HL-60 (cell line): ENCODE measurements around the gene NELFB.

Source experiments
- DNase-seq, 2 experiments: peaks; one replicate each; pipeline ENCODE4 v3.0.0-alpha.2; 2010 to 2020; ENCODE audit warnings: low read depth in 1 of 2, low spot score in 1 of 2
- H3K27ac ChIP-seq: fragments of 250-450 bp; sonication (Bioruptor Pico); replicated peaks from 2 replicates; pipeline ENCODE4 v1.5.1; 2020; ENCODE audit warnings: mild to moderate bottlenecking, moderate library complexity
- H3K27me3 ChIP-seq: fragments of 250-450 bp; sonication (Bioruptor Pico); 2 replicates; pipeline ENCODE4 v1.5.1; 2021; ENCODE audit warnings: mild to moderate bottlenecking, moderate library complexity; ENCODE audit not compliant: insufficient read depth, poor library complexity, severe bottlenecking
- H3K4me3 ChIP-seq: replicated peaks from 2 replicates; pipeline ENCODE4 v1.5.1; 2011; ENCODE audit warnings: mild to moderate bottlenecking, control low read depth, low read length; ENCODE audit not compliant: insufficient read depth
- GABPA ChIP-seq: IDR thresholded peaks from 2 replicates; pipeline ENCODE4 v1.6.1; 2012; ENCODE audit warnings: low read depth
- POLR2AphosphoS5 ChIP-seq: IDR thresholded peaks from 2 replicates; pipeline ENCODE4 v1.6.1; 2012; ENCODE audit warnings: low read depth
- SPI1 ChIP-seq: IDR thresholded peaks from 2 replicates; pipeline ENCODE4 v1.6.1; 2012; ENCODE audit warnings: low read depth, mild to moderate bottlenecking, borderline replicate concordance
- TF ChIP-seq, protein P1 (sequence below): IDR thresholded peaks from one replicate; pipeline ENCODE4 v1.5.1; 2011; ENCODE audit warnings: low read length, control low read depth, inconsistent platforms; ENCODE audit not compliant: insufficient read depth
- TF ChIP-seq, protein P2 (sequence below): IDR thresholded peaks from 2 replicates; pipeline ENCODE4 v1.6.1; 2012; ENCODE audit warnings: low read depth; ENCODE audit not compliant: insufficient replicate concordance

Gene NELFB

DNA sequence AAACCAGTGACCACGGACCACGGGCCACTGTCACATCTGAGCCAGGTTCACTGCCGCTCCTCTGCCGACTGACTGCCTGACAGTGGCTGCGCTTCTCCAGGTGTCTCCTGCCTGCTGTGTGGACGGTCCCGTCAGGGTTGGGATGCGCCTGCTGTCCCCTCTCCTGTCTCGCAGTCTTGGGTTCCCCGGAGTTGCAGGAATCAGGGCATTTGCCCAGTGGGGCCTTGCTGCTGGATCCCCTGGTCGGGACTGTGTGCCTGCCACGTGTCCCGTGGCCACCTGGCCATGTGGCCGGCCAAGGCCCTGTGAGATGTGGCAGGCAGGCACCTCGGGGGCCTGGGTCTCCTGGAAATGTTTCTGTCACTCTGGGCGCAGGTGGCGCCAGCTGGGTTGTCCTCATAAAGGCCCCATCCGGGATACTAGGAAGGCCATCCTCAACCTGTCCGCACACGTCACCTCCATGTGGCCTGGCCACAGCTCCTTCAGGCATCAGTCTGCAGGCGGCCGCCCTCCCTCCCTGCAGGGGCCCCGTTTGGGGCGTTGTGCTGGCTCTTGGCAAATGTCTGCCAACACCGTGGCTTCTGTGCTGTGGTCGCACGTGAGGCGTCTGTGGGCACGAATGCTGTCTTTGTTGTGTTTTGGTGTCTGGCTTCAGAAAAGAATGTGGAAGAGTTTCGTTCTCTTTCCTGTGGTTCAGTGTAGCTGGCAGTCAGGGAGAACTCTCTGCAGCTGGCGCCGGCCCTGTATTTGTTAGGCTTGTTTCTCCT is 16.0 kb downstream of the NELFB start:
- peak in 1 of 2 experiments; percentile 83 for DNase-seq
- Histone ChIP-seq H3K27ac (peak overlapping the region; percentile 73), H3K27me3 (no peaks in the 10 kb centered on the region), H3K4me3 (no peak overlapping the region)
- TF ChIP-seq SPI1: no peak
- TF ChIP-seq POLR2AphosphoS5: peak; percentile 42; the same call in 1 of the 2 replicates
- TF ChIP-seq GABPA: no peak
- TF ChIP-seq, protein P1, sequence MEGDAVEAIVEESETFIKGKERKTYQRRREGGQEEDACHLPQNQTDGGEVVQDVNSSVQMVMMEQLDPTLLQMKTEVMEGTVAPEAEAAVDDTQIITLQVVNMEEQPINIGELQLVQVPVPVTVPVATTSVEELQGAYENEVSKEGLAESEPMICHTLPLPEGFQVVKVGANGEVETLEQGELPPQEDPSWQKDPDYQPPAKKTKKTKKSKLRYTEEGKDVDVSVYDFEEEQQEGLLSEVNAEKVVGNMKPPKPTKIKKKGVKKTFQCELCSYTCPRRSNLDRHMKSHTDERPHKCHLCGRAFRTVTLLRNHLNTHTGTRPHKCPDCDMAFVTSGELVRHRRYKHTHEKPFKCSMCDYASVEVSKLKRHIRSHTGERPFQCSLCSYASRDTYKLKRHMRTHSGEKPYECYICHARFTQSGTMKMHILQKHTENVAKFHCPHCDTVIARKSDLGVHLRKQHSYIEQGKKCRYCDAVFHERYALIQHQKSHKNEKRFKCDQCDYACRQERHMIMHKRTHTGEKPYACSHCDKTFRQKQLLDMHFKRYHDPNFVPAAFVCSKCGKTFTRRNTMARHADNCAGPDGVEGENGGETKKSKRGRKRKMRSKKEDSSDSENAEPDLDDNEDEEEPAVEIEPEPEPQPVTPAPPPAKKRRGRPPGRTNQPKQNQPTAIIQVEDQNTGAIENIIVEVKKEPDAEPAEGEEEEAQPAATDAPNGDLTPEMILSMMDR: no peak
- TF ChIP-seq, protein P2, sequence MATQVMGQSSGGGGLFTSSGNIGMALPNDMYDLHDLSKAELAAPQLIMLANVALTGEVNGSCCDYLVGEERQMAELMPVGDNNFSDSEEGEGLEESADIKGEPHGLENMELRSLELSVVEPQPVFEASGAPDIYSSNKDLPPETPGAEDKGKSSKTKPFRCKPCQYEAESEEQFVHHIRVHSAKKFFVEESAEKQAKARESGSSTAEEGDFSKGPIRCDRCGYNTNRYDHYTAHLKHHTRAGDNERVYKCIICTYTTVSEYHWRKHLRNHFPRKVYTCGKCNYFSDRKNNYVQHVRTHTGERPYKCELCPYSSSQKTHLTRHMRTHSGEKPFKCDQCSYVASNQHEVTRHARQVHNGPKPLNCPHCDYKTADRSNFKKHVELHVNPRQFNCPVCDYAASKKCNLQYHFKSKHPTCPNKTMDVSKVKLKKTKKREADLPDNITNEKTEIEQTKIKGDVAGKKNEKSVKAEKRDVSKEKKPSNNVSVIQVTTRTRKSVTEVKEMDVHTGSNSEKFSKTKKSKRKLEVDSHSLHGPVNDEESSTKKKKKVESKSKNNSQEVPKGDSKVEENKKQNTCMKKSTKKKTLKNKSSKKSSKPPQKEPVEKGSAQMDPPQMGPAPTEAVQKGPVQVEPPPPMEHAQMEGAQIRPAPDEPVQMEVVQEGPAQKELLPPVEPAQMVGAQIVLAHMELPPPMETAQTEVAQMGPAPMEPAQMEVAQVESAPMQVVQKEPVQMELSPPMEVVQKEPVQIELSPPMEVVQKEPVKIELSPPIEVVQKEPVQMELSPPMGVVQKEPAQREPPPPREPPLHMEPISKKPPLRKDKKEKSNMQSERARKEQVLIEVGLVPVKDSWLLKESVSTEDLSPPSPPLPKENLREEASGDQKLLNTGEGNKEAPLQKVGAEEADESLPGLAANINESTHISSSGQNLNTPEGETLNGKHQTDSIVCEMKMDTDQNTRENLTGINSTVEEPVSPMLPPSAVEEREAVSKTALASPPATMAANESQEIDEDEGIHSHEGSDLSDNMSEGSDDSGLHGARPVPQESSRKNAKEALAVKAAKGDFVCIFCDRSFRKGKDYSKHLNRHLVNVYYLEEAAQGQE: no peak

DNA sequence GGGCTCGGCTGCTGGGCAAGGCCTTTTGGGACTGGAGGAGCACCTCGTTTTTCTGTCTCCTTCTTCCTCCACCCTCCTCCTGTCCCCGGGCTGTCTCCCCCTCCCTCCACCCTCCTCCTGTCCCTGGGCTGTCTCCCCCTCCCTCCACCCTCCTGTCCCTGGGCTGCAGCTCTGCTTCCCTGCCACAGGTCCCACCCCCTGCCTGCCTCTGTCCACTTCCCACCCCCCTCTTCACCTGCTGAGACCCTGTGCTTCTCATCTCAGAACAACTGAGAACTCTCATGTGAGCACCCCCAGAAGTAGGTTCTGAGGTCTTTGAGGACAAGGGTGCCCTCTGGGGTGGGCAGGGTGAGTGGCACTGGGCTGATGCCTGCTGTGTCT is 16.6 kb downstream of the NELFB start:
- peak overlapping the region; percentile 73 for H3K27ac ChIP-seq
- TF ChIP-seq GABPA: no peak
- TF ChIP-seq, protein P2: no peak
- no peak for TF ChIP-seq SPI1
- TF ChIP-seq, protein P1: no peak
- TF ChIP-seq POLR2AphosphoS5: no peak
- DNase-seq: no peak

DNA sequence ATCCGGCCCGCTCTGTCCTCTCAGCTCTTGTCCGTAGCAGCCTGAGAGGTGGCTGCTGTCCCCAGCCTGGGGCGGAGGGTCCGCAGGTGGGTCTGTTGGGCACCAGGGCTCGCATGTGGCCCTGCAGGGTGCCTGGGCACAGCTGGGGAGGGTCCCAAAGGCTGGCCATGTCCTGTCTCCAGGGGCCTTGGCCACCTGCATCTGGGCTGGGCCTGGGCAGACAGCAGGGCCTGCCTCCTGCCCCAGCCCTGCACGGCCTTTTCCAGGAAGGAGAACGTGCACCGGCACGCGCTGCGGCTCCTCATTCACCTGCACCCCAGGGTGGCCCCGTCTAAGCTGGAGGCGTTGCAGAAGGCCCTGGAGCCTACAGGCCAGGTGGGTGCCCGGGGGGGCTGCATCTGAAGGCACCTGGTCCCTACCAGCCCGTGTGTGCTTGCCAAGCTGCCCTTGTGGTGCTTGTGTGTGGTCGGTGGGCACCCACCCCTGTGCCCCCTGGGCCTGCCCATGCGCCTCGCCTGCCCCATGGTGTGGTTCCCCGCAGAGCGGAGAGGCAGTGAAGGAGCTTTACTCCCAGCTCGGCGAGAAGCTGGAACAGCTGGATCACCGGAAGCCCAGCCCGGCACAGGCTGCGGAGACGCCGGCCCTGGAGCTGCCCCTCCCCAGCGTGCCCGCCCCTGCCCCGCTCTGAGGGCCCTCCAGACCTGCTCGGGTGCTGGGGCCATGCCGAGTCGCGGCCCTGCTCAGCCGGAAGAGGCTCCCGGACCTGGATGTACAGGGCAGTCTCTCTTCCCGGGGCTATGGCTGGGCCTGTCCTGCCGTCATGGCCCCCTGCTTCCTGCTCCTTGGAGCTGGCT is 17.3 kb downstream of the NELFB start:
- no peak for DNase-seq
- H3K27me3 ChIP-seq: no peaks in the 10 kb centered on the region
- peak overlapping the region; percentile 73; the same call in 1 of the 2 replicates for H3K27ac ChIP-seq
- no peak overlapping the region for H3K4me3 ChIP-seq
- TF ChIP-seq, protein P1: no peak
- TF ChIP-seq POLR2AphosphoS5: no peak
- no peak for TF ChIP-seq GABPA
- TF ChIP-seq SPI1: no peak
- TF ChIP-seq, protein P2: no peak

More for the DNA sequence above, 16.6 kb downstream of the NELFB start:
- H3K4me3 ChIP-seq: no peak overlapping the region
- H3K27me3 ChIP-seq: no peaks in the 10 kb centered on the region
